ENCODE measurements around the gene TUBA1C.
"Not testable (repeated sequence)": the region's sequence is repeated elsewhere in the genome, so short reads cannot be mapped to it uniquely, and the experiment has no call there.

Gene TUBA1C

DNA sequence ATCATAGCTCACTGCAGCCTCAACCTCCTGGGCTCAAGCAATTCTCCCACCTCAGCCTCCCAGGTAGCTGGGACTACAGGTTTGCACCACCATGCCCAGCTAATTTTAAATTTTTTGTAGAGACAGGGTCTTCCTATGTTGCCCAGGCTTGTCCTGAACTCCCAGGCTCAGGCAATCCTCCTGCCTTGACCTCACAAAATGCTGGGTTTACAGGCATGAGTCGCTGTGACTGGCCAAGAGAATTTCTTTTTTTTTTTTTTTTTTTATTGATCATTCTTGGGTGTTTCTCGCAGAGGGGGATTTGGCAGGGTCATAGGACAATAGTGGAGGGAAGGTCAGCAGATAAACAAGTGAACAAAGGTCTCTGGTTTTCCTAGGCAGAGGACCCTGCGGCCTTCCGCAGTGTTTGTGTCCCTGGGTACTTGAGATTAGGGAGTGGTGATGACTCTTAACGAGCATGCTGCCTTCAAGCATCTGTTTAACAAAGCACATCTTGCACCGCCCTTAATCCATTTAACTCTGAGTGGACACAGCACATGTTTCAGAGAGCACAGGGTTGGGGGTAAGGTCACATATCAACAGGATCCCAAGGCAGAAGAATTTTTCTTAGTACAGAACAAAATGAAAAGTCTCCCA is 18.0 kb downstream of the TUBA1C start:
- DNase-seq (ENCODE audit: low spot score); FAIRE-seq: not testable (repeated sequence)

DNA sequence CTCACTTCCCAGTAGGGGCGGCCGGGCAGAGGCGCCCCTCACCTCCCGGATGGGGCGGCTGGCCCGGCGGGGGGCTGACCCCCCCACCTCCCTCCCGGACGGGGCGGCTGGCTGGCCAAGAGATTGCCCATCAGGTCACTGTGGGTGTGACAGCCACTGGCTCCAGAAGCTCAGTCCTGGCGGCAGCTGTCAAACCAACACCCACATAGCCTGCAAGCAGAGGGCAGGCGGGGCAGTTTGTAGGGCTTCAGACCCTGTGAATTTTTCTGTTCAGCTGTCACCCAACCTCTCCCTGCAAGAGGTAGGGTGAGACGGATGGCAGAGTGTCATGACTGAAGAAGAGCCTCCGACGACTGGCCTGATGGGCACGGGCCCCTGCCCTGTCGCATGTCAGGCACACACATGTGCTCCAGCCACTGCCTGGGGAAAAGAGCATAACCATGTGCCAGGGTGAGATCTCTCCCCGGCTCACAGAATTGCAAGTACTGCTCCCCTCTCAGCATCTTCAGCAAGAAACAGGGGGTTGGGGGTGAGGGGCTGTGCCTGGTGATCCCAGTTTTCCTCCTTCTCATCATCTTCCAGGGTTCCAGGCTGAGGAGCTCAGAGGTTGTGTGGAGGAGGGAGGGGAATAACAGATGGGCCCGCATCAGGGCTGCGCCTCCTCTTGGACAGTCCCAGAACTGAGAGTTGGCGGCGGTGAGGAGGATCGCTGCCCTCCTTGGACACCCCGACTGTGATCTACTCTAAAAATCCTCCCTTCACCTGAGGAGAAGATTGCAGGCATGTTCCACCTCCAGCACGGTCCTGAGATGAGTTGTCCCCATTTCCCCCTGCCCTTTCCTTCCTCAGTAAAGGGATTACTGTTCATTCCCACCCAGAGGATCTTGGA is 18.9 kb downstream of the TUBA1C start:
- FAIRE-seq (no peak), DNase-seq (ENCODE audit: low spot score) (no peak)

- FAIRE-seq: no peak
- no peak for DNase-seq (ENCODE audit: low spot score)
These were observed 19.8 kb downstream of the TUBA1C start for GRCh38 chr12:49284672-49285071.

- DNase-seq (ENCODE audit: low spot score) (no peak), FAIRE-seq (no peak)
These were observed 23.0 kb downstream of the TUBA1C start for GRCh38 chr12:49287876-49288275.

DNA sequence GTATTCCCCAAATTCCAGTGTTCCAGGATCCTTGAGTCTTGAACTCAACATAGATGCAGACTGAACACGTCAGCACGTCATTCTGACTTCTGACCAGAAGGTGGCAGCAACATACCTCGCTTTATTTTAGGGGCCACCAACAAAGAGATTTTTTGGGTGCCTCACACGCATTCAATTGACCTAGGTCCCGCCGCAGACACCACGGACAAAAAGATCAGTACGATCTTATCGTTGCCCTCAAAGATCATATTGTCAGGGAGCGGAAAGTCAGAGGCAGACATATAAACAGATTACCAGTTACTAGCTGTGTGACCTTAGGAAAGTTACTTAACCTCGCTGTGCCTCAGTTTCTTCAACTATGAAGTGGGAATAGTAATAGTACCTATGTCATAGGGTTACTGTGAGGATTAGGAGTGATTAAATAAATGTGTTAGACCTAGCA is 23.6 kb downstream of the TUBA1C start:
- FAIRE-seq (no peak), DNase-seq (ENCODE audit: low spot score) (peak; percentile 71)

- DNase-seq (ENCODE audit: low spot score): no peak
- FAIRE-seq: no peak
These were observed 24.2 kb downstream of the TUBA1C start for GRCh38 chr12:49288922-49289555.

DNA sequence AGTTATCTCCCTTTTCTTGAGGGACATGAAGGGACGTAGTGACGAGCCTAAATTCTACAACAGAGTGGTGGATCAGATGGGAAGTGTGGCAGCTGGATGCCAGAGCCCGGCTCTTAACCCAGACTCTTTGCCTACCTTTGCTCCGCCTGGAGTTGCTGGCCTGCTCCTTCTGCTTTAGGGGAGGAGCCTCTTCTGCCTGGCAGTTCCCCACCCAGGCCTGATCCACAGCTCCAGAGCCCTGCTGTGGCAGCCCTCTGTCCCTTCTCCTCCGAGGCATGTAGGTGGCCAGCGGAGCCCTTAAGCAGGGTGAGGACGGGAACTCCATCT is 27.8 kb downstream of the TUBA1C start:
- DNase-seq (ENCODE audit: low spot score): no peak
- FAIRE-seq: no peak

GRCh38 chr12:49293056-49293956 is 28.4 kb downstream of the TUBA1C start:
- FAIRE-seq: no peak

GRCh38 chr12:49294086-49294803 is 29.4 kb downstream of the TUBA1C start:
- FAIRE-seq (no peak), DNase-seq (ENCODE audit: low spot score) (no peak)

More at GRCh38 chr12:49293056-49293956, 28.4 kb downstream of the TUBA1C start:
- DNase-seq (ENCODE audit: low spot score): no peak

DNA sequence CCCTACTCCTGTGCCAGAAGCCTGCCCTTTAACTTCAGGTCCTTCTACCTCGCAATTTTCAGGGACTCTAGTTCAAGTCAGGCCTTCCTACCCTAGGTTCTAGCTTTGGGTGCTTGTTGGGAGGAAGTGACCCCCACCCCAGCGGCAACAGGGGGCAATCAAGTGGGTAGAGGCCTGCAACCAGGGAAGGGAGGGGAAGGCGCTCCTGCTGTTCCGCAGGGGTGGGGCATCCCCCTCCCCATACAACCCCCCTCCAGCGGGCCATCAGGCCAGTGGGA is 29.9 kb downstream of the TUBA1C start:
- no peak for DNase-seq (ENCODE audit: low spot score)
- no peak for FAIRE-seq

DNA sequence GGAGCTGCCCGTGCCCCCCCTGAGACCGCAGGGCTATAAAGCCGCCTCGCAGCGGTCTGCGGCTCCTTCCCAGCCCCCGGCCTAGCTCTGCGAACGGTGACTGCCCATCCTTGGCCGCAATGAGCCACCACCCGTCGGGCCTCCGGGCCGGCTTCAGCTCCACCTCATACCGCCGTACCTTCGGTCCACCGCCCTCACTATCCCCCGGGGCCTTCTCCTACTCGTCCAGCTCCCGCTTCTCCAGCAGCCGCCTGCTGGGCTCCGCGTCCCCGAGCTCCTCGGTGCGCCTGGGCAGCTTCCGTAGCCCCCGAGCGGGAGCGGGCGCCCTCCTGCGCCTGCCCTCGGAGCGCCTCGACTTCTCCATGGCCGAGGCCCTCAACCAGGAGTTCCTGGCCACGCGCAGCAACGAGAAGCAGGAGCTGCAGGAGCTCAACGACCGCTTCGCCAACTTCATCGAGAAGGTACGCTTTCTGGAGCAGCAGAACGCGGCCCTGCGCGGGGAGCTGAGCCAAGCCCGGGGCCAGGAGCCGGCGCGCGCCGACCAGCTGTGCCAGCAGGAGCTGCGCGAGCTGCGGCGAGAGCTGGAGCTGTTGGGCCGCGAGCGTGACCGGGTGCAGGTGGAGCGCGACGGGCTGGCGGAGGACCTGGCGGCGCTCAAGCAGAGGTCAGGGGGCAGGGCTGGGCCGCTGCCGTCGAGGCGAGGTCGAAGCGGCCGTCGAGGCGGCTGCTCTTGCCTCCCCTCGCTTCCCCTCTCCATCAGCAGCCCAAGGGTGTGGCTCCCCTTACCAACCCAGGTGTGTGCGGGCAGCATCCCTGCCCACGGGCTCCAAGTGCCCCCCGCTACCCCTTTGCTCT is 30.4 kb downstream of the TUBA1C start, which contains the start of gene PRPH:
Gene PRPH (plus strand): TSS at position 66 of the 855 bp plus-strand sequence. CDS start 54 bp downstream, at position 120.
- FAIRE-seq (no peak), DNase-seq (ENCODE audit: low spot score) (no peak)

- no peak for FAIRE-seq
- DNase-seq (ENCODE audit: low spot score): no peak
These were observed 31.4 kb downstream of the TUBA1C start for GRCh38 chr12:49296034-49296835.

GRCh38 chr12:49296836-49297694 is 32.2 kb downstream of the TUBA1C start:
- DNase-seq (ENCODE audit: low spot score): peak; percentile 70
- no peak for FAIRE-seq

GRCh38 chr12:49297695-49298060 is 32.8 kb downstream of the TUBA1C start:
- no peak for FAIRE-seq
- no peak for DNase-seq (ENCODE audit: low spot score)

GRCh38 chr12:49298160-49298559 is 33.3 kb downstream of the TUBA1C start:
- FAIRE-seq (no peak), DNase-seq (ENCODE audit: low spot score) (no peak)

DNA sequence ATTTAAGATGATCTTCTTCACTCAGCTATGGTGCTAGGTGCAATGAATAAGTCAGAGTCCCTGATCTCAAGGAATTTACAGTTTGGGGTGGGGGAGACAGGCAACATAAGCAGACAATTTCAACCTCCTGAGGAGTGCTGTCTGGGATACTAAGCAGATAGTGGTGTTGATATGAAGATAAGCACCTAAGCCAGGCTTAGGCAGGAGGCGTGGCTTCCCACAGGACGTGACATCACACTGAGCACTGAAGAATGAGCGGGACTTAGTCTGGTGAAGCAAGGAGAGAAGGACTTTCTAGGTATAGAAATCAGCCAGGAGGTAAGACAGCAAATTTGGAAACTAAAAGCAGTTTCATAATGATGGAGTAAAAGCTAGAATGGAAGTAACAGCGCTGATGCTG is 36.9 kb downstream of the TUBA1C start:
- DNase-seq (ENCODE audit: low spot score) (no peak), FAIRE-seq (no peak)

DNA sequence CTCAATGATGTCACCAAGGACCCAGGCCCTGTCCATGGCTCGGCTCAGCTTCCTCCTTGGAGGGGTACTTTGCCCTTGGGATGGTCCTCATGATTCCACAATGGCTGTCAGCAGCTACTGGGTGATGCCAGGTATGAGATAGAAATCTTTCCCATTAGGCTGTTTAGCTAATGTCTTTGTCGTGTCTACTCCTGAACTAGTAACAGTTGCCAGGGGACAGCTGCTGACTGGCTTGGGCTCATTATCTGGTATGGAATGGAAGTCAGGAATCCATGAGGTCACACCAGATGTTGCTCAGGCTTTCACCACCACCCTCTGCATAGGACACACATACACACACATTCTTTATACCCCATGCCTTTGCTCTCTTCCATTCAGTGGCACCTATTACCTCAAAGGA is 39.3 kb downstream of the TUBA1C start:
- FAIRE-seq: no peak
- DNase-seq (ENCODE audit: low spot score): no peak
